SK-N-MC (cell line): ENCODE data around the gene DNAJC5G.

Experiments
- EZH2 ChIP-seq: fragments of 200-600 bp; sonication (generic); IDR thresholded peaks from one replicate; pipeline ENCODE4 v1.6.1; 2017; ENCODE audit warnings: antibody characterized with exemption
- POLR2AphosphoS5 ChIP-seq: IDR thresholded peaks from 2 replicates; pipeline ENCODE4 v1.6.1; 2012; ENCODE audit warnings: mild to moderate bottlenecking, low read depth, low read length, borderline replicate concordance

DNA sequence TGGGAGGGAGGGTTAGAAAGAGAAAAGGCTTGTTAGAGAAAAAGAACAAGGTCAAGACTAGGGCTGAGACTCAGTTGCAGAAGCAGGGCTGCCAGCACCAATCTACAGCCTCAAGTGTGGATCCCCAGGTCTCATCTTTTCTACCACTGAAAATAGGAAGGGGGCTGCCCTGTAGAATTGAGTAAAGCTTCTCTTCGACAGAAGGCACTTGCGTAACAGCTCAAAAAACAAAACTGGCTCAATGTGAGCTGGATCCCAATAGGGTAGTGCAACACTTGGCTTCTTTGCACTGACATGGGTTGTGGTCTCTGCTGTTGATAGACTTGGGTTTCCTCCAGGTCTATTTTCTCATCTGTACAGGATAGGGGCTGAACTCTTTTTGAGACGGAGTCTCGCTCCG is 49.5 kb downstream of the DNAJC5G start:
- no peak for TF ChIP-seq POLR2AphosphoS5
- TF ChIP-seq EZH2: no peak
